MM.1S (cell line): ENCODE measurements around the gene FHIP2A.

Source experiments
- DNase-seq: peaks from one replicate; pipeline ENCODE4 v3.0.0-alpha.2; 2015
- H2AFZ ChIP-seq: fragments of 300-600 bp; sonication (generic); 2 replicates; pipeline ENCODE4 v1.6.0; 2016; ENCODE audit warnings: antibody characterized with exemption, low read length
- H3F3A ChIP-seq: fragments of 300-600 bp; sonication (generic); 2 replicates; pipeline ENCODE4 v1.6.1; 2016; ENCODE audit warnings: mild to moderate bottlenecking, antibody characterized with exemption, low read length, moderate library complexity, mixed read lengths; ENCODE audit not compliant: insufficient read depth
- H3K27ac ChIP-seq: fragments of 300-600 bp; sonication (generic); 2 replicates; pipeline ENCODE4 v1.5.1; 2016; ENCODE audit warnings: mild to moderate bottlenecking, low read length
- H3K27me3 ChIP-seq: fragments of 300-600 bp; sonication (generic); replicated peaks from 2 replicates; pipeline ENCODE4 v1.6.0; 2016; ENCODE audit warnings: low read length; ENCODE audit not compliant: insufficient read depth
- H3K36me3 ChIP-seq: fragments of 300-600 bp; sonication (generic); replicated peaks from 2 replicates; pipeline ENCODE4 v1.6.1; 2016; ENCODE audit warnings: mild to moderate bottlenecking, low read length, mixed read lengths; ENCODE audit not compliant: insufficient read depth
- H3K4me1 ChIP-seq: fragments of 300-600 bp; sonication (generic); 2 replicates; pipeline ENCODE4 v1.6.1; 2016; ENCODE audit warnings: low read length, mixed read lengths
- H3K4me2 ChIP-seq: fragments of 300-600 bp; sonication (generic); 2 replicates; pipeline ENCODE4 v1.6.0; 2016; ENCODE audit warnings: low read depth, low read length
- H3K4me3 ChIP-seq: fragments of 300-600 bp; sonication (generic); 2 replicates; pipeline ENCODE4 v1.5.1; 2016; ENCODE audit warnings: low read length, mixed read lengths
- H3K79me2 ChIP-seq: fragments of 300-600 bp; sonication (generic); 2 replicates; pipeline ENCODE4 v1.6.1; 2016; ENCODE audit warnings: mixed run types, low read length, mixed read lengths
- H3K9ac ChIP-seq: fragments of 300-600 bp; sonication (generic); 2 replicates; pipeline ENCODE4 v1.6.1; 2016; ENCODE audit warnings: low read length, mixed read lengths
- H3K9me2 ChIP-seq: fragments of 300-600 bp; sonication (generic); replicated peaks from 2 replicates; pipeline ENCODE4 v1.6.1; 2016; ENCODE audit warnings: mild to moderate bottlenecking, low read length, mixed read lengths; ENCODE audit not compliant: insufficient read depth
- H3K9me3 ChIP-seq: fragments of 300-600 bp; sonication (generic); replicated peaks from 2 replicates; pipeline ENCODE4 v1.6.1; 2016; ENCODE audit warnings: mild to moderate bottlenecking, low read length, mixed read lengths; ENCODE audit not compliant: insufficient read depth
- H4K20me1 ChIP-seq: fragments of 300-600 bp; sonication (generic); 2 replicates; pipeline ENCODE4 v1.6.1; 2016; ENCODE audit warnings: mild to moderate bottlenecking, low read length, moderate library complexity, mixed read lengths; ENCODE audit not compliant: insufficient read depth
- EZH2 ChIP-seq: fragments of 300-600 bp; sonication (generic); optimal IDR thresholded peaks from 2 replicates; pipeline ENCODE3; 2017; ENCODE audit warnings: low read depth, mild to moderate bottlenecking, antibody characterized with exemption, low read length, mixed read lengths
- EZH2phosphoT487 ChIP-seq: fragments of 300-600 bp; sonication (generic); IDR thresholded peaks from 2 replicates; pipeline ENCODE4 v1.6.1; 2018; ENCODE audit warnings: antibody characterized with exemption, low read length
- TF ChIP-seq, protein P1 (sequence below): fragments of 300-600 bp; sonication (generic); IDR thresholded peaks from 2 replicates; pipeline ENCODE4 v1.5.1; 2016; ENCODE audit warnings: antibody characterized with exemption, low read length, mixed read lengths

FHIP2A gene

GRCh38 chr10:114859222-114859621, 37.6 kb downstream of the FHIP2A start:
- peak; percentile 79 for DNase-seq
- H4K20me1 ChIP-seq, result no peaks in the 10 kb centered on the region
- peaks cover 8% of the 10 kb centered on the region; the same call in 1 of the 2 replicates for H3K36me3 ChIP-seq
- peaks cover 14% of the 10 kb centered on the region; the same call in 1 of the 2 replicates for H3K4me1 ChIP-seq
- no peak overlapping the region for H3K4me3 ChIP-seq
- peak overlapping the region; percentile 45; the same call in 1 of the 2 replicates for H3K4me2 ChIP-seq
- no peaks in the 10 kb centered on the region for H3K79me2 ChIP-seq
- H2AFZ ChIP-seq, result no peak overlapping the region
- H3K9ac ChIP-seq, result no peak overlapping the region
- H3F3A ChIP-seq, result peaks cover 31% of the 10 kb centered on the region
- H3K9me3 ChIP-seq, result no peaks in the 10 kb centered on the region
- TF ChIP-seq, protein P1, sequence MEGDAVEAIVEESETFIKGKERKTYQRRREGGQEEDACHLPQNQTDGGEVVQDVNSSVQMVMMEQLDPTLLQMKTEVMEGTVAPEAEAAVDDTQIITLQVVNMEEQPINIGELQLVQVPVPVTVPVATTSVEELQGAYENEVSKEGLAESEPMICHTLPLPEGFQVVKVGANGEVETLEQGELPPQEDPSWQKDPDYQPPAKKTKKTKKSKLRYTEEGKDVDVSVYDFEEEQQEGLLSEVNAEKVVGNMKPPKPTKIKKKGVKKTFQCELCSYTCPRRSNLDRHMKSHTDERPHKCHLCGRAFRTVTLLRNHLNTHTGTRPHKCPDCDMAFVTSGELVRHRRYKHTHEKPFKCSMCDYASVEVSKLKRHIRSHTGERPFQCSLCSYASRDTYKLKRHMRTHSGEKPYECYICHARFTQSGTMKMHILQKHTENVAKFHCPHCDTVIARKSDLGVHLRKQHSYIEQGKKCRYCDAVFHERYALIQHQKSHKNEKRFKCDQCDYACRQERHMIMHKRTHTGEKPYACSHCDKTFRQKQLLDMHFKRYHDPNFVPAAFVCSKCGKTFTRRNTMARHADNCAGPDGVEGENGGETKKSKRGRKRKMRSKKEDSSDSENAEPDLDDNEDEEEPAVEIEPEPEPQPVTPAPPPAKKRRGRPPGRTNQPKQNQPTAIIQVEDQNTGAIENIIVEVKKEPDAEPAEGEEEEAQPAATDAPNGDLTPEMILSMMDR, result no peak
- no peak for TF ChIP-seq EZH2
- TF ChIP-seq EZH2phosphoT487, result no peak
- H3K27ac ChIP-seq, result peak overlapping the region; percentile 45; the same call in 1 of the 2 replicates
- H3K27me3 ChIP-seq, result no peaks in the 10 kb centered on the region
- H3K9me2 ChIP-seq, result no peaks in the 10 kb centered on the region

DNA sequence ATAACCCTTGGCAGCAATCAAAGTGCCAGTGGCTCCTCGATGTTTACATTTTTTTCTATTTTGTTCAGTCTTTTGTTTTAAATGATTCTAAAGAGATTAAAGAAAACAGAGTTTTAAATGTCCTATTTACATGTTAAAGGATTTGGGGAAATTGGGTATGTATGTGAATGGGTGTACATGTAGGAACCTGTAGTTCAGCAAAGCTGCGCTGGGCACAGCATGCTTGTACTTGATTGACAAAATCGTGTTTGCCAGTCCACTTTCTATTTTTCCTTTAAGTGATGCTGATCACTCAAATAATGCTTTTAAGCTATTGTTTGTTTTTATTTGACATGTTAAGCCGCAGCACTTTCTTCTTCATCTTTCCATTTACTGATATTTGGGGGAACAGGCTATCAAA, 40.9 kb downstream of the FHIP2A start:
- no peak overlapping the region for H3K27ac ChIP-seq
- TF ChIP-seq EZH2phosphoT487 (no peak), EZH2 (no peak)
- TF ChIP-seq, protein P1, result no peak
- H2AFZ ChIP-seq, result no peak overlapping the region
- no peak overlapping the region for H3K9ac ChIP-seq
- H3K4me1 ChIP-seq, result peaks cover 9% of the 10 kb centered on the region; the same call in 1 of the 2 replicates
- no peak for DNase-seq
- H3K4me2 ChIP-seq, result no peak overlapping the region
- 0 out of 2 replicates have a peak, but pooled peaks cover 8% of the 10 kb centered on the region for H3K36me3 ChIP-seq
- H3K9me2 ChIP-seq, result no peaks in the 10 kb centered on the region
- H3F3A ChIP-seq, result peaks cover 20% of the 10 kb centered on the region
- H3K9me3 ChIP-seq, result no peaks in the 10 kb centered on the region
- H4K20me1 ChIP-seq, result no peaks in the 10 kb centered on the region
- H3K27me3 ChIP-seq, result no peaks in the 10 kb centered on the region
- H3K4me3 ChIP-seq, result no peak overlapping the region
- no peaks in the 10 kb centered on the region for H3K79me2 ChIP-seq

DNA sequence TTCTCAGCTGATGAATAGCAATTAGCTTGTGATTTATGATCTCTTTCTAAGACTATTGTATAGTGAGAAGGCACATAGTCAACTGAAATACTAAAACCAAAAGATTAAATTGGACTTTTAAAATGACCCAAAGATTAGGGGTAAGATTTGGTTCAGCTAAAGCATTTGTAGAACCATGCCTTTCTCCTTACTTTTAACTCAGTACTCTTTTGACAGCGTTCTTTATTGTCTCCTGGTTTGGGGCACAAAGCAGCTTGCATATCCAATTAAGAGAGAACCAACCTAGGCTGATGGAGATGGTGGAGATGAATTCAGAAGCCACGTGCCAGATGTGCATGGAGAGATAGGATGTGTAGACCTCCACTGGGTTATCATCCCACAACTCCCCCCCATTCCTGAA, 45.8 kb downstream of the FHIP2A start:
- H3K4me3 ChIP-seq, result no peak overlapping the region
- no peaks in the 10 kb centered on the region for H3K36me3 ChIP-seq
- no peaks in the 10 kb centered on the region for H3K27me3 ChIP-seq
- no peaks in the 10 kb centered on the region for H3K79me2 ChIP-seq
- TF ChIP-seq EZH2, result no peak
- TF ChIP-seq, protein P1, result no peak
- TF ChIP-seq EZH2phosphoT487, result no peak
- no peaks in the 10 kb centered on the region for H3F3A ChIP-seq
- H4K20me1 ChIP-seq, result no peaks in the 10 kb centered on the region
- no peaks in the 10 kb centered on the region for H3K4me1 ChIP-seq
- no peak overlapping the region for H3K9ac ChIP-seq
- H3K27ac ChIP-seq, result no peak overlapping the region
- no peaks in the 10 kb centered on the region for H3K9me3 ChIP-seq
- no peak overlapping the region for H2AFZ ChIP-seq
- DNase-seq, result no peak
- H3K4me2 ChIP-seq, result no peak overlapping the region
- H3K9me2 ChIP-seq, result no peaks in the 10 kb centered on the region
